ENCODE results near the gene P2RY12. TPM values are rescaled to one million over a fixed set of nuclear protein-coding genes. Genes with fewer than 3 reads are reported as not detected.

P2RY12 gene
- total RNA-seq, 3 donors from 2014 or later, result 0.32 to 3.4 (median 1.0) TPM

DNA sequence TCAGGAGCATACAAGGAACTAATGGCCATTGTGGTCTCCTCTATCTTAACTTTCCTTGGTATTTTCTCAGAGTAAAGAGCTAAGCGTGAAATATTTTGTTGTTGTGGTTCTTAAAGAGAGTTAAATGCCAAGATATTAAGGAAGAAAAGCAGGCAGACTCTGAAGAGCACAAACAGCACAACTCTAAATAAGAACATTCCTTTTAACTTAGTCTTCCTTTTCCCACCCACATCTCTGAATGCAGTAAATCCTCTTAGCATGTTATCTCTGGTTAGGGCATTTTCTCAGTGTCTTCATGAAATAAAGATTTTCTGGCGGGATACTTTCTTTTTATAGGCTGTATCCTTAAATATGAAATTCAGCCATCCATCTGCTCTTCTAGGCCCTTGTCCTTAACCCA, 69.4 kb downstream of the P2RY12 start:
- DNase-seq (no peak), ATAC-seq (no peak)
- intact Hi-C loops (cut with DNase I, micrococcal nuclease), result no loop called here
- Histone ChIP-seq H3K9me3 (no peaks in the 10 kb centered on the region), H3K4me3 (no peak overlapping the region), H3K36me3 (ENCODE audit: low read depth) (no peaks in the 10 kb centered on the region), H3K4me1 (ENCODE audit: low read depth) (no peaks in the 10 kb centered on the region)
- TF ChIP-seq, protein P1, sequence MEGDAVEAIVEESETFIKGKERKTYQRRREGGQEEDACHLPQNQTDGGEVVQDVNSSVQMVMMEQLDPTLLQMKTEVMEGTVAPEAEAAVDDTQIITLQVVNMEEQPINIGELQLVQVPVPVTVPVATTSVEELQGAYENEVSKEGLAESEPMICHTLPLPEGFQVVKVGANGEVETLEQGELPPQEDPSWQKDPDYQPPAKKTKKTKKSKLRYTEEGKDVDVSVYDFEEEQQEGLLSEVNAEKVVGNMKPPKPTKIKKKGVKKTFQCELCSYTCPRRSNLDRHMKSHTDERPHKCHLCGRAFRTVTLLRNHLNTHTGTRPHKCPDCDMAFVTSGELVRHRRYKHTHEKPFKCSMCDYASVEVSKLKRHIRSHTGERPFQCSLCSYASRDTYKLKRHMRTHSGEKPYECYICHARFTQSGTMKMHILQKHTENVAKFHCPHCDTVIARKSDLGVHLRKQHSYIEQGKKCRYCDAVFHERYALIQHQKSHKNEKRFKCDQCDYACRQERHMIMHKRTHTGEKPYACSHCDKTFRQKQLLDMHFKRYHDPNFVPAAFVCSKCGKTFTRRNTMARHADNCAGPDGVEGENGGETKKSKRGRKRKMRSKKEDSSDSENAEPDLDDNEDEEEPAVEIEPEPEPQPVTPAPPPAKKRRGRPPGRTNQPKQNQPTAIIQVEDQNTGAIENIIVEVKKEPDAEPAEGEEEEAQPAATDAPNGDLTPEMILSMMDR (IDR thresholded peaks at IDR 0.05), result no peak

- H3K36me3 ChIP-seq (ENCODE audit: low read depth), result no peaks in the 10 kb centered on the region
- DNase-seq (no peak), ATAC-seq (no peak)
- no peaks in the 10 kb centered on the region for H3K4me1 ChIP-seq (ENCODE audit: low read depth)
- H3K4me3 ChIP-seq, result no peak overlapping the region
- H3K9me3 ChIP-seq, result no peaks in the 10 kb centered on the region
- TF ChIP-seq, protein P1 (IDR thresholded peaks at IDR 0.05), result no peak
- intact Hi-C loops (cut with DNase I, micrococcal nuclease), result no loop called here
These were observed 70.0 kb downstream of the P2RY12 start for GRCh38 chr3:151314593-151314992.

DNA sequence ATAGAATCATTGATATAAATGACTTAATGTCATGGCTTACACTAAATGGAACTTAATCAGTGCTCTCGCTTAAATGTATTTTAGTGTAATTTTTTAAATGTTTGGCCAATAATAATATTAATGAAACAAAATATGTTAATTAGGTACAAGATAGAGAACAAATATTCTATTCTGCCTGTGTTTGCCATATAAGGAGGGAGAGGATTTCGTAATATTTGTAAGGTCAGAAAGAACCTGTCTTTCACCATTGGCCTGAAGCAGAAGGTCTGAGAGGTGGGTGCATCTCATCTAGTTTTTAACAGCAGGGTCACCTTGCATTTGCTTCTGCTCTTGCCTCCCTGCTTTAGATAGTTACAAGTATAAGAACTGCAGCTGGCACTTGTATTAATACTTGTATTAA, 70.4 kb downstream of the P2RY12 start:
- Histone ChIP-seq H3K9me3 (no peaks in the 10 kb centered on the region), H3K4me3 (no peak overlapping the region), H3K4me1 (ENCODE audit: low read depth) (no peaks in the 10 kb centered on the region), H3K36me3 (ENCODE audit: low read depth) (no peaks in the 10 kb centered on the region)
- TF ChIP-seq, protein P1 (IDR thresholded peaks at IDR 0.05), result no peak
- ATAC-seq (no peak), DNase-seq (no peak)
- intact Hi-C loops (cut with DNase I, micrococcal nuclease), result no loop called here

DNA sequence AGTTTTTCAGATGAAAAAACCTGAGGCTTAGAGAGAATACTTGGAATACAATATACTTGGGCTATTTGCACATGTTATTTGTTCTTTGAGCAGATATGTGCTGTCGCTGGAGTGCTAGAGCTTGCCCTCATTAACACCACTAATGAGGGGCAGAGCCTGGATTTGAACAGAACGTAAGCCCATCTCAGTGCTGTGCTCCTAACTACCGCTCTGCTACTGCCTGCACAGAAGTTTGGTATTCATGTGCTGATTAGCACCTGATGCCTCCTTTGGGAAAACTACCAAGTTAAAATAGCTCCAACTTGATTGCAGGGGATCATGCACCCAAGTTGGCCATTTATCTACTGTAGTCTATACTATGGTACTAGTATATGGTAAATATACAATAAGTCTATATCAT, 71.6 kb downstream of the P2RY12 start:
- no peak overlapping the region for H3K4me3 ChIP-seq
- H3K4me1 ChIP-seq (ENCODE audit: low read depth), result no peaks in the 10 kb centered on the region
- no peak for DNase-seq
- intact Hi-C loops (cut with DNase I, micrococcal nuclease), result no loop called here
- ATAC-seq, result no peak
- TF ChIP-seq, protein P1 (IDR thresholded peaks at IDR 0.05), result no peak
- H3K9me3 ChIP-seq, result no peaks in the 10 kb centered on the region
- no peaks in the 10 kb centered on the region for H3K36me3 ChIP-seq (ENCODE audit: low read depth)

DNA sequence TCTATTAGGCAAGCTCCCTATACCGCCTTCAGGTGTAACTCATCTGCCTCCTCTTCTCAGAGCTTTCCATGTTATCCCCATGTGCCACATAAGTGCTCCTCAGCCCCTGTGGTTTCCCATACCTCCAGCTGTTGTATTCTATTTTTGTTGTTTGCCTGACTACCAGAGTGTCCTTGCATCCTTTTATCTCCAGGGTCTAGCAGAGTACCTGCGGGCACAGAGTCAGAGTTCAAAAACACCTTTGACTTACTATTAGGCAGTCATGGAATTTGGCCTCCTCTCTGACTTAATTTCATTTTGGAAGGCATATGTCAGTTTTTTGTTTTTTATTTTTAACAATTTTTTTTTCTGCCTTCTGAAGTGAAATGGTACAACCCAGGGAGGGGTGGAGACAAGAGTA, 75.0 kb downstream of the P2RY12 start:
- DNase-seq (no peak), ATAC-seq (no peak)
- intact Hi-C loops (cut with DNase I, micrococcal nuclease), result no loop called here

More for the DNA sequence above, 75.0 kb downstream of the P2RY12 start:
- no peaks in the 10 kb centered on the region for H3K36me3 ChIP-seq (ENCODE audit: low read depth)
- TF ChIP-seq, protein P1 (IDR thresholded peaks at IDR 0.05), result no peak
- H3K4me3 ChIP-seq, result no peak overlapping the region
- H3K9me3 ChIP-seq, result no peaks in the 10 kb centered on the region
- H3K4me1 ChIP-seq (ENCODE audit: low read depth), result no peaks in the 10 kb centered on the region

Data from mucosa of descending colon (tissue), 3 donors.